Activated naive CD8-positive, alpha-beta T cell treated with anti-CD3 and anti-CD28 coated beads for 36 hours (primary cell): ENCODE data around the gene MGRN1. TPM values are rescaled to one million over a fixed set of nuclear protein-coding genes. Genes with fewer than 3 reads are reported as not detected.

Experiments used
- DNase-seq: peaks from one replicate; pipeline ENCODE4 v3.0.0; 2021
- H3K27ac Mint-ChIP-seq: one replicate; pipeline ENCODE4 v1.8.0; 2022; ENCODE audit warnings: mild to moderate bottlenecking, moderate library complexity, mixed read lengths
- H3K27me3 Mint-ChIP-seq: one replicate; pipeline ENCODE4 v1.8.0; 2022; ENCODE audit warnings: mild to moderate bottlenecking, mixed read lengths
- H3K36me3 Mint-ChIP-seq: one replicate; pipeline ENCODE4 v1.8.0; 2021; ENCODE audit warnings: mild to moderate bottlenecking, mixed read lengths
- H3K4me1 Mint-ChIP-seq: one replicate; pipeline ENCODE4 v1.8.0; 2021; ENCODE audit warnings: mixed read lengths
- H3K4me3 Mint-ChIP-seq: one replicate; pipeline ENCODE4 v1.8.0; 2022; ENCODE audit warnings: mild to moderate bottlenecking, moderate library complexity, mixed read lengths
- H3K9me3 Mint-ChIP-seq: one replicate; pipeline ENCODE4 v1.8.0; 2022; ENCODE audit warnings: mixed read lengths
- total RNA-seq, 2 experiments: library from RNA; stranded (reverse); gene quantifications; one replicate each; pipeline ENCODE4 v1.2.3, GENCODE V29; 2021

MGRN1 gene
- total RNA-seq, 2 experiments from 2014 or later, result 63.7 to 64.3 TPM

DNA sequence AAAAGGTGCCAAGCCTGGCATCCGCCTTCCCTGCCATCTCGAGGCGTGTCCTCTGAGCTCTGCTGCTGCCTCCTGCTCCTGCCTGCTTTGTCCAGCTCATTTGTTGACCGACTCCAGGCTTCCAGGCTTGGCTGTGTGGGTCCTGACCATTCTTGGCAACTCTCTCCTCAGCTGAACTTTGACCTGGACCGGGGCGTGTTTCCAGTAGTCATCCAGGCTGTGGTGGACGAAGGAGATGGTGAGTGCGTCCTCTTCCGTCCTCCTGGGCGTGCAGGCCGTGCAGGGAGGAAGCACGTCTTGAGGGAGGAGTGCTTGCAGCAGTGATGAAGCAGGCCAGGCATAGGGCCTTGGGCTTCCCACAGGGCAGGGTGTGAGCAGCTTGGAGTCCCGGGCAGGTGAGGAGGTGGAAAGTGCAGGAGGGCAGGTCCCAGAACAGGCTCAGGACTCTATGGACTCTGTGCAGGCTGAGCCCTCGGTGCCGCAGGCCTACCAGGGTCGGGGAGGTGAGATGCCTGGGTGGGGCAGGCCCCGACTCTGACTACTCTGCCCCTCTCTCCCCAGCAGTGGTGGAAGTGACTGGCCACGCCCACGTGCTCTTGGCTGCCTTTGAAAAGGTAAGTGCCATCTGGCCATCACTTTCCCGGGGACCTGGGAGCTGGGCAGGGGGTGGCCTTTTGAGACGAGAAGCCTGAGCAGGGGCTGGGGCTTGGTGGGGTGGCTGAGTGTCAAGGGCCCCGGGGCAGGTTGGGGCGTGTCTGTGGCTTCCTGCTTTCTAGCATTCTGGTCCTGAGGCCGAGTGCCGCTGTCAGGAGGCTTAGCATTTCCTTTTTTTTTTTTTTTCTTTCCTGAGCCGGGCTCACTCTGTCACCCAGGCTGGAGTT, 40.2 kb downstream of the MGRN1 start:
- peaks cover 45% of the 10 kb centered on the region for H3K4me1 Mint-ChIP-seq
- H3K36me3 Mint-ChIP-seq, result peaks cover 20% of the 10 kb centered on the region

DNA sequence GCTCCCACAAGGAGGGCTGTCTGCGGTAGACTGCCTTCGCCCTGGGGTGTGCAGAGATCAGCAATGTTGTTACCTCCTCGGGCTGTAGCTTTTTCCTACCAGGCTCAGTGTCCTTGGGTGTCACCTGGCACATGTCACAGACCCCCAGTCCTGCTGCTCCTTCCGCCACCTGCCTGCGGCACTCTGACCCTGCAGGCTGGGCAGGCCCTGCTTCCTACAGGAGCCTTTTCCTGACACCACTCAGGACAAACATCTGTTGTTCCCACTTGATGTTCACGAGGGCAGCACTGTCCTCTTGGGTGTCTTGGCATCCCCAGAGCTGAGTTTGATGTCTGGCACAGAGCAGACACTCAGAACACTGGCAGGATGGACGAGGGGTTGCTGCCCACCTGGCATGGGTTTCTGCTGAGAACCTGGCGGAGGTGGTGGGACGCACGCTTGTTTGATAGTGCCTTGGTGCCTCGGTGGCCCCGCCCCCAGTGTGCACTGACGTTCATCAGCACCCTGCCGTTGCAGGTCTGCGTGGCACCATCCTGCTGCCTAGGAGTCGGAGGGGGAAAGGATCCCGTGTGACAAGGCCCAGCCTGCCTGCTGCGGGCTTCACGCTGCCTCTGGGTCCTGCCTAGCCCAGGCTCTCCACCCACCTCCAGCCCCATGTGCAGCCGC, 42.0 kb downstream of the MGRN1 start:
- no peaks in the 10 kb centered on the region for H3K27me3 Mint-ChIP-seq
- no peak overlapping the region for H3K4me3 Mint-ChIP-seq
- no peak overlapping the region for H3K27ac Mint-ChIP-seq
- peaks cover 20% of the 10 kb centered on the region for H3K36me3 Mint-ChIP-seq
- no peak for DNase-seq
- peaks cover 26% of the 10 kb centered on the region for H3K4me1 Mint-ChIP-seq
- no peaks in the 10 kb centered on the region for H3K9me3 Mint-ChIP-seq

More for the DNA sequence above, 40.2 kb downstream of the MGRN1 start:
- H3K27me3 Mint-ChIP-seq, result no peaks in the 10 kb centered on the region
- H3K27ac Mint-ChIP-seq, result peak overlapping the region; percentile 88
- no peaks in the 10 kb centered on the region for H3K9me3 Mint-ChIP-seq
- peak overlapping the region; percentile 67 for H3K4me3 Mint-ChIP-seq
- DNase-seq, result peak; percentile 64

DNA sequence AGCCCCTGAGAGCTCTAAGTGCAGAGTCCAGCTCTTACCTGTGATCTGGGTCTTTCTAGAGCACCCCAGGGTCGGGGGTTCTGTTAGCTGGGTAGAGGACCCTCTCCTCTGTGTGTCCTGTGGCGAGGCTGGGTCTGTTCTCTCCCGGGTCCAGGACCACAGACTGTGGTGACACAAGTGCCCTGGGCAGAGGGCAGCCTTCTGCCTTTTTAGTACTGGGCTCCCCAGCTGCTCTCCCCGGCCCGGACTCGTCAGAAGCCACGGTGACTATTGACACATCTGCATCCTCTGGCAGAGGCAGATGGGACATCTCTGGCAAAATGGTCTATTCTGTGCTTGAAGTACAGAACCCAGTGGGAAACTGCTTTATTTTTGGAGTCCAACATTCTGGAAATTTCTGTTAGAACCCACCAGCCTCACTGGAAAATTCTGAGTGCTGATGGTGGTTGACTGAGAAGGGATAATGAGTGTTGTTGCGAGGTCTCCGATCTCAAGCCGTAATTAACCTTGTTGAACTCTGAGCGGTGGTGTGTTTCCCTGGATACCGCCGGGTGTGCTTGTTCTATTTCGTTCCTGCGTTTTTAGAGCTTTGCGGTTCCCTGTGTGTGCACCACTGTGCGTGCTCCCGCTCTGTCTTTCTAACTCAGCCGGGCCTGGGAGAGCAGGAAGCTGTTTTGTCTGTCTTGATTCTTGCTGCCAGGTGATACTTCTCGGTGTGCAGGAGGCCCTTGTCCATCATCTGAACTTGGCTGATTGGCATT, 42.8 kb downstream of the MGRN1 start:
- Mint-ChIP-seq H3K27me3 (no peaks in the 10 kb centered on the region), H3K4me3 (no peak overlapping the region), H3K4me1 (peaks cover 24% of the 10 kb centered on the region), H3K27ac (no peak overlapping the region), H3K36me3 (peaks cover 21% of the 10 kb centered on the region), H3K9me3 (no peaks in the 10 kb centered on the region)
- DNase-seq, result no peak

DNA sequence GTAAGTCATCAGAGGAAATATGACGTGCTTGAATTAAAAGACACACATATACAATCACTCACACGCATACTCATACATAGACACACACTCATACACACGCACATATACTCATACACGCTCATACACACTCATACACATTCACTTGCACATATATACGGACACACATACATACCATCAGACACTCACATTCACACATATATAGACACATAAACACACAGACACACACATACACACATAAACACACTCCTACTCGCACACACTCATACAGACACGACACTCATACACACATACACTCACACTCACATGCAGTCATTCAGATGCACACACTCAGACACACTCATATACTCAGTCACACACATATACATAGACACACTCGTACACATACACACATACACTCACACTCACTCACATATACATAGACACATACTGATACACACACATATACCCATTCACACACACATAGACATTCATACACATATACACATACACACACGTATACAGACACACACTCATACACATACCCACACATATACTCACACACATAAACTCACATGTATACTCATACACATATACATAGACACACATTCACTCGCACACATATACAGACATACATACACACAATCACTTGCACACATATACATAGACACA, 43.8 kb downstream of the MGRN1 start:
- DNase-seq, result no peak
- peaks cover 16% of the 10 kb centered on the region for H3K4me1 Mint-ChIP-seq
- H3K9me3 Mint-ChIP-seq, result no peaks in the 10 kb centered on the region
- no peak overlapping the region for H3K4me3 Mint-ChIP-seq
- no peak overlapping the region for H3K27ac Mint-ChIP-seq
- H3K36me3 Mint-ChIP-seq, result peaks cover 19% of the 10 kb centered on the region
- H3K27me3 Mint-ChIP-seq, result no peaks in the 10 kb centered on the region

DNA sequence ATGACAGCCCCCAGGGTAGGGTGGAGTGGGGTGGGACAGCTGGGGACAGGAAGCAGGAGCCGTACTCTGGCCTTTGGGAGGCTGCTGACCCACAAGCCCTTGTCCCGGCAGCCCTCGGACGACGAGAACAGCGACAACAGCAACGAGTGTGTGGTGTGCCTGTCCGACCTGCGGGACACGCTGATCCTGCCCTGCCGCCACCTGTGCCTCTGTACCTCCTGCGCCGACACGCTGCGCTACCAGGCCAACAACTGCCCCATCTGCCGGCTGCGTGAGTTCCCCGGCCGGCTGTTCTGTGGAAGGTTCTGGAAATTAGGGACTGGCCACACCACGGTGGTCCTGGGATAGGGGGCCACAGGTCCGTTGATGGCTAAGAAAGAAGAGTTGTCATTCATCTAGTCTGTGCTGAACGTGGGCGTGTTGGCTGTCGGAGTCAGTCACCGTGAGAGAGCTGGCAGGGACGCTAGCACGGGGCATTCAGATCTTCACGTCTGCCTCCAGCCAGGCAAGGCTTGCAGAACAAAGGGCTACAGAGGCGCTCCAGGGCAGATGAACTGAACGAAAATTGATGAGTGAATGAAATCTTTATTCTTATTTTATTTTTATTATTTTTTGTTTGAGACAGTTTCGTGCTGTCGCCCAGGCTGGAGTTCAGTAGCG, 48.9 kb downstream of the MGRN1 start:
- Mint-ChIP-seq H3K4me1 (peaks cover 30% of the 10 kb centered on the region), H3K27ac (no peak overlapping the region), H3K4me3 (no peak overlapping the region), H3K36me3 (peaks cover 22% of the 10 kb centered on the region), H3K27me3 (no peaks in the 10 kb centered on the region), H3K9me3 (no peaks in the 10 kb centered on the region)
- no peak for DNase-seq

DNA sequence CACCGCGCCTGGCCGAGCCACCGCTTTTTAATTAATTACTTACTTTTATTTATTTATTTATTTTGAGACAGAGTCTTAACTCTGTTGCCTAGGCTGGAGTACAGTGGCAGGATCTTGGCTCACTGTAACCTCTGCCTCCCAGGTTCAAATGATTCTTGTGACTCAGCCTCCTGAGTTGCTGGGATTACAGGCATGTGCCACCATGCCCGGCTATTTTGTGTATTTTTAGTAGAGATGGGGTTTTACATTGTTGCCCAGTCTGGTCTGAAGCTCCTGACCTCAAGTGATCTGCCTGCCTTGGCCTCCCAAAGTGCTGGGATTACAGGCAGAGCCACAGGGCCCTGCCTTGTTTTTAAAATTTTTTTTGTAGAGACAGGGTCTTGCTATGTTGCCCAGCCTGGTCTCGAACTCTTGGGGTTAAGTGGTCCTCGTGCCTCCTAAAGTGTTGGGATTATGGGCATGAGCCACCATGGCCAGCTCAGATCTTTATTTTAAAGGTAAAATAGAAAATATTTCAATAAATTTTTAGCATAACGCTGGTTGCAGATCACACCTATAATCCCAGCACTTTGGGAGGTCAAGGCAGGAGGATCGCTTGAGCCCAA, 50.4 kb downstream of the MGRN1 start:
- peaks cover 22% of the 10 kb centered on the region for H3K36me3 Mint-ChIP-seq
- DNase-seq, result no peak
- no peaks in the 10 kb centered on the region for H3K9me3 Mint-ChIP-seq
- H3K4me3 Mint-ChIP-seq, result peak overlapping the region; percentile 77
- H3K27ac Mint-ChIP-seq, result peak overlapping the region; percentile 95
- H3K27me3 Mint-ChIP-seq, result no peaks in the 10 kb centered on the region
- peaks cover 36% of the 10 kb centered on the region for H3K4me1 Mint-ChIP-seq

DNA sequence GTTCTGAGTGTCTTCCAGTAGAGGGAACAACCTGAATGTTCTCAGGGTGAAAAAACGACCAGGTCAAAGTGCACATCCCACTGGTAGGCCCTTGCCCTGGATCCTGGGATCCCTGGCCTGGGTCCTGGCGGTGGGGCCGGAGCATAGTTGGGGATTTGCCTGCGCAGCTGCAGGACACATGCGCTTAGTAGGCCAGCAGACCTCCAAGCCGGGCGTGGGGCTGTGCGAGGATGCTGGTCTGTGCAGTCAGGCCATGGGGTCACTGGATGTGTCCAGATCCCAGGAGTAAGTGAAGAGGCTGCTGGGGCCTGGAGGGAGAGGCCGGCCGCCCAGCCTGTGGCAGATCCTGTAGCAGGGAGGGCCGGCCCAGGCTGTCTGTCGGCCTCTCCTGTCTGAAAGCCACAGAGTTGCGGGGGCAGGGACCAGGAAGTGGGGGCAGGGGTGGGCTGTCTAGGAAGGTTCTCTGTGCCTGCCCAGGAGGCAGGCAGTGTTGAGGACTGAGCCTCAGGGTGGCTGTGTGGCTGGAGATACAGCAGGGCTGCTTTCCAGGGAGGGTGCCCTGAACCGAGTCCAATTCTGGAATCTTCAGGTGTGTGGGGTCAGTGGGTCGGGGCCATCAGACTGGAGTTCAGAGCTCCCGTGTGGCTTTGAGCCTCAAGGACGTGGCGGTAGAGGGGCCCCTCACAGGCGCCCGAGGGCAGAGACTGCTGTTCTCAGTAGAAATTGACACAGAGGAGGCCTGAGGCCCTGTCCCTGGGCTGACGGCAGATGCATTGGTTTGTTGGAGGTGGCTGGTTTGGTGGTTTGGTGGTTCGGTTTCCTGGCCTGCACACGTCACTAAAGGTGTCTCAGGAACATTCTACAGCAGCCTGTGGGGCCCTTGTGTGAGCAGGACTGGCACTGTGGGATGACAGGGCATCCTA, 51.5 kb downstream of the MGRN1 start:
- Mint-ChIP-seq H3K27ac (peak overlapping the region; percentile 95), H3K36me3 (peaks cover 25% of the 10 kb centered on the region), H3K27me3 (no peaks in the 10 kb centered on the region), H3K4me1 (peaks cover 36% of the 10 kb centered on the region), H3K9me3 (no peaks in the 10 kb centered on the region), H3K4me3 (peak overlapping the region; percentile 77)
- peak; percentile 73 for DNase-seq

DNA sequence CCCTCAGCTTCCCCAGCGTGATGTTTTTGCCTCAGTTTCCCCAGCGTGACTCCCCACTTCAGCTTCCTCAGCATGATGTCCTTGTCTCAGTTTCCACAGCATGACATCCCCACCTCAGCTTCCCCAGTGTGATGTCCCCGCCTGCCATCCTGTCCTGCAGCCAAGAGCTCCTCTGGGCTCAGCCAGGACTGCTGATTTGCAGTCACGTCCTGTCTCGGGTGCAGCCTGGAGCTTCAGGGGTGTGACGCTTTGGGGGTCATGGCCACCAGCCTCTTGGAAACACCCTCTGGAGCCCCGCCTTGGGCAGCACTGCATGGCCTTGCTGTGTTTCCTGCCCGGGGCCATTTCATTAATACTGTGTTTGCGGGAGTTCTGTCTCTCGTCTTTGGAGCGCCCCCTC, 52.2 kb downstream of the MGRN1 start:
- no peaks in the 10 kb centered on the region for H3K9me3 Mint-ChIP-seq

DNA sequence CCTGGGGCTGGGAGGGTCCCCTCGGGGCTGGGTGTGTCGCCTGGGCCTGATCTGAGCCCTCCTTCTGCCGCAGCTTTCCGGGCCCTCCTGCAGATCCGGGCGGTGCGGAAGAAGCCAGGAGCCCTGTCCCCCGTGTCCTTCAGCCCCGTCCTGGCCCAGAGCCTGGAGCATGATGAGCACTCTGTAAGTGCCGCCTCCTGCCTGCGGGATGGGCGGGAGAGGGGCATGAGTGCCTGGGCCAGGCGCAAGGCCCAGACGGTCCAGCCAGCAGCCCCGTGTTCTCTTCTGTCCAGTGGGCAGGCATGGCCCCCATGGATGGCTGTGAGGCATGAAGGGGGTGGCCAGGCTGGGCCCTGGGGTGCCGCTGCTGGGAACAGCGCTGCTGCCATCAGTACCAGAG, 52.8 kb downstream of the MGRN1 start:
- Mint-ChIP-seq H3K27me3 (no peaks in the 10 kb centered on the region), H3K36me3 (peaks cover 26% of the 10 kb centered on the region), H3K4me1 (peaks cover 40% of the 10 kb centered on the region), H3K27ac (peak overlapping the region; percentile 95), H3K9me3 (no peaks in the 10 kb centered on the region), H3K4me3 (peak overlapping the region; percentile 77)
- DNase-seq, result no peak

More for the DNA sequence above, 52.2 kb downstream of the MGRN1 start:
- no peaks in the 10 kb centered on the region for H3K27me3 Mint-ChIP-seq
- peaks cover 40% of the 10 kb centered on the region for H3K4me1 Mint-ChIP-seq
- peak overlapping the region; percentile 95 for H3K27ac Mint-ChIP-seq
- peak overlapping the region; percentile 77 for H3K4me3 Mint-ChIP-seq
- no peak for DNase-seq
- H3K36me3 Mint-ChIP-seq, result peaks cover 28% of the 10 kb centered on the region

DNA sequence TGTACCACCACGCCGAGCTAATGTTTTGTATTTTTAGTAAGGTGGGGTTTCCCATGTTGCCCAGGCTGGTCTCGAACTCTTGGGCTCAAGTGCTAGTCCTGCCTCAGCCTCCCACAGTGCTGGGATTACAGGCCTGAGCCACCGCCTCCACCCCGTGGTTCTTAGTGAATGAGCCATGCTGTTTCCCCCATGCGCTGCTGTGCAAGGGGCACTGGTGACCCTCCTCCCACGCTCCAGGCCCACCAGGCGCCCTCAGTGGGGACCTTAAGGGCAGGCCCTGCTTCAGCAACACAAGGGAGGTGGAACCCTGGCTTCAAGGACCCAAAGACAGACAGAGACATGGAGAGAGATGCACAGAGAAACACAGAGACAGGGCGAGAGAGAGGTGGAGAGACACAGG, 53.4 kb downstream of the MGRN1 start:
- H3K27ac Mint-ChIP-seq, result peak overlapping the region; percentile 61
- peaks cover 26% of the 10 kb centered on the region for H3K36me3 Mint-ChIP-seq
- H3K9me3 Mint-ChIP-seq, result no peaks in the 10 kb centered on the region
- H3K4me1 Mint-ChIP-seq, result peaks cover 40% of the 10 kb centered on the region
- DNase-seq, result no peak
- H3K27me3 Mint-ChIP-seq, result no peaks in the 10 kb centered on the region
- H3K4me3 Mint-ChIP-seq, result no peak overlapping the region

DNA sequence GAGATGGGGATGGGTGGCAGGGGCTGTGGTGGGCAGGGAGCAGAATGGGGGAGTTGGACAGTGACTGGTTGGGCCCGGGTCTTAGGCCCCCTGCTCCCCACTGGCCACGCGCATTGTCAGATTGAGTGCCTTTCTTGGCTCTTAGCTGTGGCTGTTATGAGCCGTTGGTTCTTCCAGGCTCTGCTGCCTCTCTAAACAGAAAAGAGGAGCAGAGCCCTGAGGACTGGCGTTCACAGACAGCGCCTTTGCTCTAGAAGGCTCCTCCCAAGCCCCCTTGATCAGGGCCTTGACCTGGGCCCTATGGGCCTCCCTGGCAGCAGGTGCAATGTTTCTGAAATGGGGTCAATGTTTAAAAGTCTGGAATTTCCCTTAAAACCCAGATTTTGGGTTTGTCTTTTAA, 54.0 kb downstream of the MGRN1 start:
- Mint-ChIP-seq H3K9me3 (no peaks in the 10 kb centered on the region), H3K4me1 (peaks cover 42% of the 10 kb centered on the region), H3K27me3 (no peaks in the 10 kb centered on the region), H3K27ac (peak overlapping the region; percentile 61), H3K4me3 (no peak overlapping the region), H3K36me3 (peaks cover 25% of the 10 kb centered on the region)
- no peak for DNase-seq

DNA sequence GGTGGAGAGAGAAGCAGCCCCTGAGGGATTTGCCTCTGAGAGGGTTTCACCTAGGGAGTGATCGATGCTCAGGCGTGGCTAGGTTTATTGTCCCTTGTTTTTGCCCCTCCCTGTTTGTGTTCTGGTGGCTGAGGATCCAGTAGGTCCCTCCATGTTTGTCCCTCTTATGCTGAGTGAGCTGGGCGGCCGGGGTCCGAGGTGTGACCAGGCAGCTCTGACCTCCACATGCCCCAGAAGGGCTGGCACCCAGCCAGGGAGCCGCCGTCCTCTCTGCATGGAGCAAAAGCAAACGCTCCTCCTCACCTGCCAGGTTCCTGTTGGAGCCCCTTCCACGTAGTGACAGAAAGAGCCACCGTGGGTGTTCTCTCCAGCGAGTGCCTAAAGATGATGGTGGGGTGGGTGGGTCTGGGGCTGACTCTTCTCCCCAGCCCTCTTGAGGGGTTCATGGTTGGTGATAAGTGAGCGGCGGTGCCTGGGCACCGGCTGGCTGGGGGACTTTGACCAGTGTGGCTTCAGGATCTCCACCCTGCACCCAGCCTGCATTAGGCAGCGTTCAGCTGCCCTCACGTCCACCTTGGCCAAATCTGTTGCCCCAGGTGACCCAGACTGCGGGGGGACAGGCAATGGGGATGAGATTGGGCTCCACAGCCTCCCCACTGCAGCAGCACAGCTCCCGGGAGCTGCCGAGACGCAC, 54.7 kb downstream of the MGRN1 start:
- Mint-ChIP-seq H3K4me1 (peaks cover 41% of the 10 kb centered on the region), H3K27me3 (no peaks in the 10 kb centered on the region), H3K4me3 (no peak overlapping the region), H3K27ac (peak overlapping the region; percentile 39), H3K36me3 (peaks cover 22% of the 10 kb centered on the region), H3K9me3 (no peaks in the 10 kb centered on the region)
- no peak for DNase-seq
